A549 (cell line): ENCODE data around the gene IRF4. TPM values are rescaled to one million over a fixed set of nuclear protein-coding genes. Genes with fewer than 3 reads are reported as not detected.

Experiments
- ATAC-seq, 2 experiments: fragments of 200-7000 bp in 1 of 2; fragments of >200 bp in 1 of 2; cut with Nextera tagmentation in 1 of 2; cut with Tn5 transposase in 1 of 2; 3 replicates each; pipeline versions ENCODE4 v1.8.0 to v1.9.1; 2018 to 2020; ENCODE audit warnings: mild to moderate bottlenecking in 1 of 2, moderate library complexity in 1 of 2
- CTCF ChIA-PET: fragments of 300-600 bp; sonication (Branson Sonifier 250); formaldehyde crosslinking; extraction: SDS; loops from one replicate; lab custom pipeline; 2021; ENCODE audit warnings: antibody characterized with exemption, inconsistent platforms; lab: Yijun Ruan, JAX
- POLR2A ChIA-PET: fragments of 350-600 bp; formaldehyde crosslinking; extraction: SDS; loops from one replicate; lab custom pipeline; 2021; ENCODE audit warnings: antibody characterized with exemption, inconsistent platforms; lab: Yijun Ruan, JAX
- DNase-seq, 2 experiments: peaks; one replicate each; pipeline versions ENCODE4 v3.0.0 to v3.0.0-alpha.2; 2011 to 2016; ENCODE audit warnings: low read depth in 1 of 2, low spot score in 1 of 2
- FAIRE-seq: peaks from 2 replicates; lab custom pipeline; 2011; peaks lifted over from hg19 to GRCh38; lab: Jason Lieb, UNC
- H3K27ac ChIP-seq, 2 experiments: fragments of >200 bp; sonication (Bioruptor Twin); formaldehyde crosslinking; 3 replicates each; pipeline ENCODE4 v1.5.1; 2016 to 2017
- H3K4me1 ChIP-seq: fragments of >200 bp; sonication (Bioruptor Twin); formaldehyde crosslinking; 3 replicates; pipeline ENCODE4 v1.6.1; 2016
- H3K4me2 ChIP-seq: fragments of >200 bp; sonication (Bioruptor Twin); formaldehyde crosslinking; 3 replicates; pipeline ENCODE4 v1.6.1; 2016
- H3K4me3 ChIP-seq: fragments of >200 bp; sonication (Bioruptor Twin); formaldehyde crosslinking; 3 replicates; pipeline ENCODE4 v1.5.1; 2016
- H3K9me3 ChIP-seq: fragments of >200 bp; sonication (Bioruptor Twin); formaldehyde crosslinking; 3 replicates; pipeline ENCODE4 v1.6.1; 2016
- CEBPB ChIP-seq, 2 experiments: fragments of >200 bp in 1 of 2; sonication (Bioruptor Twin) in 1 of 2; formaldehyde crosslinking in 1 of 2; IDR thresholded peaks; 2 replicates each; pipeline ENCODE4 v1.6.1; 2012 to 2016
- EHF ChIP-seq: fragments of 250-450 bp; sonication (Bioruptor Pico); IDR thresholded peaks from 2 replicates; pipeline ENCODE4 v1.5.0; 2020; ENCODE audit warnings: mild to moderate bottlenecking
- FOSB ChIP-seq: fragments of 250-450 bp; sonication (Bioruptor Pico); IDR thresholded peaks from 2 replicates; pipeline ENCODE4 v1.5.0; 2020; ENCODE audit warnings: mild to moderate bottlenecking, moderate library complexity
- GATA3 ChIP-seq: IDR thresholded peaks from 2 replicates; pipeline ENCODE4 v1.6.1; 2012; ENCODE audit warnings: borderline replicate concordance
- HDAC2 ChIP-seq: fragments of 200-600 bp; sonication (generic); IDR thresholded peaks from 2 replicates; pipeline ENCODE4 v1.6.1; 2016
- JUNB ChIP-seq: fragments of >200 bp; sonication (Bioruptor Twin); formaldehyde crosslinking; IDR thresholded peaks from 2 replicates; pipeline ENCODE4 v1.6.1; 2016
- MYC ChIP-seq: IDR thresholded peaks from 2 replicates; pipeline ENCODE4 v1.6.1; 2012; ENCODE audit warnings: mild to moderate bottlenecking, inconsistent platforms, low read length, improper control_type of control experiment, borderline replicate concordance
- NFE2L2 ChIP-seq: fragments of 150-350 bp; conservative IDR thresholded peaks from 2 replicates; pipeline ENCODE4 v1.6.1; 2014; ENCODE audit warnings: low read length
- PHF8 ChIP-seq: fragments of 200-600 bp; sonication (generic); IDR thresholded peaks from 2 replicates; pipeline ENCODE4 v1.6.1; 2016; ENCODE audit warnings: low read depth, mild to moderate bottlenecking, antibody characterized with exemption, moderate library complexity, borderline replicate concordance
- RARB ChIP-seq: fragments of 250-450 bp; sonication (Bioruptor Pico); IDR thresholded peaks from 2 replicates; pipeline ENCODE4 v1.8.0; 2021; ENCODE audit warnings: mild to moderate bottlenecking, moderate library complexity
- SMC3 ChIP-seq: fragments of >200 bp; sonication (Bioruptor Twin); formaldehyde crosslinking; IDR thresholded peaks from 3 replicates; pipeline ENCODE4 v1.6.1; 2018; ENCODE audit warnings: inconsistent platforms
- TP53 ChIP-seq: fragments of 250-450 bp; sonication (Bioruptor Pico); IDR thresholded peaks from 2 replicates; pipeline ENCODE4 v1.5.0; 2021; ENCODE audit warnings: mild to moderate bottlenecking, moderate library complexity
- ZC3H11A ChIP-seq: fragments of 450-650 bp; IDR thresholded peaks from 2 replicates; pipeline ENCODE4 v1.6.1; 2014; ENCODE audit warnings: antibody characterized with exemption, mild to moderate bottlenecking
- WGBS: methylation state at CpG from one replicate; pipeline ENCODE4 v1.1.6; 2017; ENCODE audit errors: missing lambda C conversion rate; 5-methylcytosine and 5-hydroxymethylcytosine counted together
- polyA plus RNA-seq, 4 experiments: library from polyadenylated mRNA; depleted of rRNA in 3 of 4; stranded (reverse); fragments of >200 nt; fragmentation: RNase III in 1 of 4; extraction: RNeasy Plus Mini Kit Qiagen cat#74134 plus additional on column Dnase treatment in 1 of 4; gene quantifications; 2 replicates in 3 of 4; 3 replicates in 1 of 4; pipeline ENCODE4 v1.2.3, GENCODE V29; 2011 to 2017
- TF ChIP-seq, protein P1 (sequence below): fragments of >200 bp; sonication (Bioruptor Twin); formaldehyde crosslinking; IDR thresholded peaks from 2 replicates; pipeline ENCODE4 v1.6.1; 2016
- TF ChIP-seq, protein P2 (sequence below): fragments of 250-450 bp; sonication (Bioruptor Pico); IDR thresholded peaks from 2 replicates; pipeline ENCODE4 v1.5.0; 2021; ENCODE audit warnings: mild to moderate bottlenecking, moderate library complexity, borderline replicate concordance
- TF ChIP-seq, protein P3 (sequence below): fragments of 450-650 bp; IDR thresholded peaks from 2 replicates; pipeline ENCODE4 v1.6.1; 2014; ENCODE audit warnings: antibody characterized with exemption
- TF ChIP-seq, protein P4 (sequence below): fragments of 150-350 bp; IDR thresholded peaks from 2 replicates; pipeline ENCODE4 v1.6.1; 2014; ENCODE audit warnings: low read depth, mild to moderate bottlenecking, low read length

Gene IRF4
- polyA plus RNA-seq, 2 of the 4 experiments (the other 2 are of a cell fraction) = 0.03 TPM

DNA sequence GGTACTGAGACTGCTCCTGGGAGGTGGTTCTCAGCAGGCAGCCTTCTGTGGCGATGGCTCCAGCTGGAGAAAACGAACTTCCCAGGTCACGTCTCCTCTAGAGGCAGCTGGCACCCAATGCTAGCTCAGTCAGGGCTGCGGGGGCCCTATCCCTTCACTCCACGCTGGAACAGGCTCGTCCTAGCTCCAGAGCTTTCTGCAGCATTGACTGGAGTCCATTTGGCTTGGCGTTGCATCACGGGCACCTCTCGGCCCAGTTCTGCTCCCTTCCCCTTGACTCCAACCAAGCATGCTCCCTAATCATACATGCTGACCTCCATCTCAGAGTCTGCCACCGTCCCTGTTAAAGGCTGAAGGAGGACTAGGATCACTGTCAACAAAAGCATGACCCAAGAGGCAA lies 5.9 kb upstream of the IRF4 start:
- H3K4me1 ChIP-seq = no peaks in the 10 kb centered on the region
- POLR2A ChIA-PET = no interaction called here
- DNase-seq (no peak), FAIRE-seq (no peak)
- CTCF ChIA-PET = no interaction called here
- TF ChIP-seq ZC3H11A (no peak), NFE2L2 (no peak), FOSB (no peak), EHF (CRISPR knock-in tag) (no peak), TP53 (CRISPR knock-in tag) (no peak)
- TF ChIP-seq, all 56 proteins: peak for 0
- no peaks in the 10 kb centered on the region for H3K9me3 ChIP-seq
- WGBS = 55% methylated on average over 9 of the region's 10 CpGs
- H3K4me3 ChIP-seq = no peak overlapping the region
- ATAC-seq = no peak
- no peak overlapping the region for H3K27ac ChIP-seq
- H3K4me2 ChIP-seq = no peak overlapping the region

DNA sequence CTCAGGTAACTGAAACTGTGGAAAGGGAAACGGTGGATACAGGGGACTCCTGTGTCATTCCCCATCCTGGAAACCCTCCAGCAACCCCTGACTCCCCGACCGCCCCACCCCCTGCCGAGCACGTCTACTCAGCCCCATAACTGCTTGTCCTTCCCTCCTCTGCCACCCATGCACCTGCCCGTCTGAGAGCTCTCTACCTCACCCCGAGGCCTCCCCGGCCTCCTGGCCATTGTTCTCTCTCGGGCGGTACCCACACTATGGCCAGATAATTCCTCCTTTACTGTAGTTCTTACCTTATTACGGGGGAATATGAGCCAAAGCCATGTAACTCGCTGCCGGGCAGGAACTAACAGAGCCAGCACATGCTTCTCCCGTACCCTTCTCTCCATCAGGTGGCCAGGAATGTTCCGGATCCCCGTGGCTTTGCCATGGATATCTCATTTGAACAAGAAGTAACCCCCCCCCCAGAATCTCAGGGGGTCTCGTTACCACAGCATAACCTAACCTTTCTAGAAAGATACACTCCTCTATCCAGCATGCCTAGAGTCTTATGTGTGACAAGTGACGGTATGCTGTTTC lies 4.8 kb upstream of the IRF4 start:
- DNase-seq (no peak), FAIRE-seq (no peak), ATAC-seq (no peak)
- Histone ChIP-seq H3K9me3 (no peaks in the 10 kb centered on the region), H3K27ac (no peak overlapping the region), H3K4me2 (no peak overlapping the region), H3K4me1 (no peaks in the 10 kb centered on the region), H3K4me3 (no peak overlapping the region)
- ChIA-PET POLR2A (no interaction called here), CTCF (no interaction called here)
- no peak for TF ChIP-seq HDAC2
- TF ChIP-seq SMC3 = no peak
- TF ChIP-seq, protein P1, sequence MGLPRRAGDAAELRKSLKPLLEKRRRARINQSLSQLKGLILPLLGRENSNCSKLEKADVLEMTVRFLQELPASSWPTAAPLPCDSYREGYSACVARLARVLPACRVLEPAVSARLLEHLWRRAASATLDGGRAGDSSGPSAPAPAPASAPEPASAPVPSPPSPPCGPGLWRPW = no peak
- TF ChIP-seq, protein P2, sequence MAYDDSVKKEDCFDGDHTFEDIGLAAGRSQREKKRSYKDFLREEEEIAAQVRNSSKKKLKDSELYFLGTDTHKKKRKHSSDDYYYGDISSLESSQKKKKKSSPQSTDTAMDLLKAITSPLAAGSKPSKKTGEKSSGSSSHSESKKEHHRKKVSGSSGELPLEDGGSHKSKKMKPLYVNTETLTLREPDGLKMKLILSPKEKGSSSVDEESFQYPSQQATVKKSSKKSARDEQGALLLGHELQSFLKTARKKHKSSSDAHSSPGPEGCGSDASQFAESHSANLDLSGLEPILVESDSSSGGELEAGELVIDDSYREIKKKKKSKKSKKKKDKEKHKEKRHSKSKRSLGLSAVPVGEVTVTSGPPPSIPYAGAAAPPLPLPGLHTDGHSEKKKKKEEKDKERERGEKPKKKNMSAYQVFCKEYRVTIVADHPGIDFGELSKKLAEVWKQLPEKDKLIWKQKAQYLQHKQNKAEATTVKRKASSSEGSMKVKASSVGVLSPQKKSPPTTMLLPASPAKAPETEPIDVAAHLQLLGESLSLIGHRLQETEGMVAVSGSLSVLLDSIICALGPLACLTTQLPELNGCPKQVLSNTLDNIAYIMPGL = no peak
- no peak for TF ChIP-seq RARB
- TF ChIP-seq JUNB = no peak
- TF ChIP-seq PHF8 = no peak
- no peak for TF ChIP-seq GATA3
- TF ChIP-seq, protein P3, sequence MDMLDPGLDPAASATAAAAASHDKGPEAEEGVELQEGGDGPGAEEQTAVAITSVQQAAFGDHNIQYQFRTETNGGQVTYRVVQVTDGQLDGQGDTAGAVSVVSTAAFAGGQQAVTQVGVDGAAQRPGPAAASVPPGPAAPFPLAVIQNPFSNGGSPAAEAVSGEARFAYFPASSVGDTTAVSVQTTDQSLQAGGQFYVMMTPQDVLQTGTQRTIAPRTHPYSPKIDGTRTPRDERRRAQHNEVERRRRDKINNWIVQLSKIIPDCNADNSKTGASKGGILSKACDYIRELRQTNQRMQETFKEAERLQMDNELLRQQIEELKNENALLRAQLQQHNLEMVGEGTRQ = no peak
- 56% methylated on average over 14 of the region's 18 CpGs for WGBS

DNA sequence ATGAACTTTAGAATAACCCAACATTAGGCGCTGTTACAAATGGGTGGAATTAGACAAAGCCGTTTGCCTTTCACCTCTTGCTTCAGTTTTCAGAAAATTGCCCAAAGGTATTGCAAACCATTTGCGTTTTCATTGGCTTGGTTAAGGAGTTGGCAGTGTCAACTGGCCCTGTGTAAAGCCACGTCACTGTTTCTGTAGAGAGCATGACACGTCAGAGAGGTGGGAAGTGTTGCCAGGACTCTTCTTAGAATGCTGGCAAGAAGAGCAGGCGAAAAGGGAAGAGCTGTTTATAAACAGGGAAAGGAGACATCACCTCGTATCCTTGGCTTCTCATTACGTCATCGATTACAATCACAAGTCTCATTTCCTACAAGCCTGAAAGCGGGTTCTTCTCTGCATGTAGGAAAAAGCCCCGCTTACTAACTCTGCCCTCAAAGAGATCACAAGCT lies 4.2 kb upstream of the IRF4 start:
- FAIRE-seq = no peak
- H3K4me2 ChIP-seq = no peak overlapping the region
- no peaks in the 10 kb centered on the region for H3K4me1 ChIP-seq
- no peaks in the 10 kb centered on the region for H3K9me3 ChIP-seq
- H3K27ac ChIP-seq = no peak overlapping the region
- ATAC-seq = no peak
- H3K4me3 ChIP-seq = no peak overlapping the region
- 59% methylated on average over 11 of the region's 11 CpGs for WGBS
- ChIA-PET CTCF (no interaction called here), POLR2A (no interaction called here)
- DNase-seq = no peak
- no peak for TF ChIP-seq MYC
- TF ChIP-seq, protein P1 = no peak

DNA sequence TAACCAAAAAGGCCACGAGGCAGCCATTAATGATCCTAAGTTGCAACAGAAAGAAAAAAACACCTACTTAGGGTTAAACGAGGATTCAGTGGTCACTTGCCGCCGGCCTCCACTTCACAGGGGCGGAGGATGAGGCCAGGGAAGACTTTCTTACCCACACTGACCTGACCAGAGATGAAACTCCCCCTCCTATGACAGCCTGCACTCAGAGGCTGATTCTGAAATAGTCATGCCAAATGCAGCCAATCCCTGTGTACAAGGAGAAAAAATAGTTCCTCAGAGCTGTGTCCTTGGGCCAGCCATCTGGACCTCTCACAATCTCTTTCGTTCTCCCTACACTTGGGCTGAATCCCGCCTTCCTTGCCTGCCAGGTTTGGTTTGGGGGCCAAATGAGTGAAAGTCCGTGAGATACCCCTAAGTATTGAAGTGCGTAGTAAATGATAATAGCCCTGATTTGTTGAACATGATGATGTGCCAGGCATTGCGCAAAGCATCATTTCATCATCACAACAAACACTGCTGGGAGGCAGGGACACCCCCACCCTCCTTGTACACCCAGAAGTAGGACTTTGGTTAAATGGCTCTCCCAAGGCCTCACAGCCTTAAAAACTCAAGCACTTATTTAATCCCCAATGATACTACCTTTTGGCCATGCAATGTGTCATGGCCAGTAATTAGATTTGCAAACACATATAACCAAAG lies 3.2 kb upstream of the IRF4 start:
- Histone ChIP-seq H3K27ac (no peak overlapping the region), H3K4me3 (no peak overlapping the region), H3K4me2 (no peak overlapping the region), H3K4me1 (no peaks in the 10 kb centered on the region), H3K9me3 (no peaks in the 10 kb centered on the region)
- ATAC-seq (no peak), DNase-seq (no peak), FAIRE-seq (no peak)
- WGBS = 54% methylated on average over 10 of the region's 10 CpGs
- ChIA-PET POLR2A (no interaction called here), CTCF (no interaction called here)
- TF ChIP-seq, protein P4, sequence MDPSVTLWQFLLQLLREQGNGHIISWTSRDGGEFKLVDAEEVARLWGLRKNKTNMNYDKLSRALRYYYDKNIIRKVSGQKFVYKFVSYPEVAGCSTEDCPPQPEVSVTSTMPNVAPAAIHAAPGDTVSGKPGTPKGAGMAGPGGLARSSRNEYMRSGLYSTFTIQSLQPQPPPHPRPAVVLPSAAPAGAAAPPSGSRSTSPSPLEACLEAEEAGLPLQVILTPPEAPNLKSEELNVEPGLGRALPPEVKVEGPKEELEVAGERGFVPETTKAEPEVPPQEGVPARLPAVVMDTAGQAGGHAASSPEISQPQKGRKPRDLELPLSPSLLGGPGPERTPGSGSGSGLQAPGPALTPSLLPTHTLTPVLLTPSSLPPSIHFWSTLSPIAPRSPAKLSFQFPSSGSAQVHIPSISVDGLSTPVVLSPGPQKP = no peak
- TF ChIP-seq CEBPB (IDR thresholded peaks at IDR 0.05) = peak; percentile 48 to 51; a peak in 2 of 4 replicates
